GM19099 (cell line): ENCODE measurements around the gene PRKG1.

ENCODE experiments used
- POLR2A ChIP-seq: IDR thresholded peaks from 3 replicates; pipeline ENCODE4 v1.6.1; 2011; ENCODE audit warnings: low read depth; ENCODE audit not compliant: insufficient read length; ENCODE audit errors: extremely low read depth

The PRKG1 gene

GRCh38 chr10:51244309-51244708 lies 170.0 kb downstream of the PRKG1 start:
- no peak for TF ChIP-seq POLR2A

DNA sequence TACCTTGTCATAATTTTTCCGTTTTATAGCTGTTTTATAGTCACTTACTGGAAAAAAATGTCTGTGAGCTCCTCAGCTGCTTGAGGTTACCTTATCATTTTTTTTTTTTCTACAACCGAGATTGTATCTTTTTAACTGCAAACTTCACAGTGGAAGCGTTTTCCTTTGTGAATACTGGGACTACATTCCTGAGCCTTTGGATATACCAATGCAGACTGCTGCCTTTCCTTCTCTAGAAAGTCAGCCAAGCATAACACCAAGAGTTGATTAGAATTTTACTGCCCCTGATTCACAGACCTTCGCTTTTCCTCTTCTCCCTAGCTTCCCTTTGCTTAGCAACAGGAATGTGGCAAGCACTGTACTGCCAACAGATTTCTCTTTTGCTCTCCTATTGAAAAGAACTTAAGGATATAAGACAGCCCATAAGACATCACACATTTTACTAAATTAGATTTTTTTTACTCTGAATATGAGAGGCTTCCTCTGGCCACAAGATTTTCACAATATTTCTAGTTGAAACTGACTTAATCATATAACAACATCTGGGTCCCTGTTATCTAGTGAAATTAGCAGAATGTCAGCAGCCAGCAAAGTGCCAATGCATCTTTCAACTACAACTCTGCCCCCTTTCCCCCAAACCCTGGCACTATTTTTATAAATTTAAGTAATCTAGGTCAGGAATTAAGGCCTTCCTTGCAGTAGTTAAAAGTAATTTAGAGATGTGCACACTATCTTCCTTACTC lies 170.6 kb downstream of the PRKG1 start:
- TF ChIP-seq POLR2A: no peak

GRCh38 chr10:51246156-51246555 lies 171.9 kb downstream of the PRKG1 start:
- no peak for TF ChIP-seq POLR2A

- no peak for TF ChIP-seq POLR2A
Measured at GRCh38 chr10:51250278-51250920, 176.1 kb downstream of the PRKG1 start.

DNA sequence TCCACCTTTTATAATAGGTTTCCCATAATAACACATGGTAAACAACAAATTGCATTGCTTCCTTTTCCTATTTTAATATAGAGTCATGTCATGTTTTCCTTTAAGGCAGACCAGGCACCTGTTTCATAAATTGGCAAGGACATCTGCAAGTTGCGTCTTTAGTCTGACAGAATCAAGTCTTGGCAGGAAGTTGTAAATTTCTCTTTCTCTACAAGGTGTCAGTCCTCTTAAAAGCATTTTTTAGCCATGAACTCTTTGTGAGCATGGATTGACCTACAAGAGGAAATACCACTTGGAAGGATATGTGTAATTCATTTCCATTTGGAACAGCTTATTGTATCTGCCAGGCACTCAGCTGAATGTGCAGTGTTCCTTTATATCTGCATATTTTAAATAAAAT lies 176.8 kb downstream of the PRKG1 start:
- TF ChIP-seq POLR2A: no peak

DNA sequence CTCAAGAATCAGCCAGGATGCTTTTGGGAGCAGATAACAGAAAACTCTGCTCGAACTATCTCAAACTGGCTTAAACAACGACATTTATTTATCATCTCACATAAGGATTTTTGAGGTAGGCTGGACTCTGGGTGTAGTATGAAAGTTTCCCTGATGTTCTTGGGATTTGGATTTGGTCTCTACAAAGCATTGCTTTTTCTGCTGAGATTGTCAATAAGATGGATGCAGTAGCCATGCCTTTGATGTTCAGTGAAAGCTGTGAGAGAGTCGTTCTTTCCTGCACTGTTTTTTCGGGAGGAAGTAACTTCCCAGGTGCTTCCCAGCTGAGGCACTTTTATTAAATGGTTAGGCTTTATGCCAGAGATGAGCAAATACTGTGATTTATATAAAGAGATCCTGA lies 181.1 kb downstream of the PRKG1 start:
- TF ChIP-seq POLR2A: no peak

GRCh38 chr10:51257511-51258248 lies 183.4 kb downstream of the PRKG1 start:
- no peak for TF ChIP-seq POLR2A

- no peak for TF ChIP-seq POLR2A
Measured at GRCh38 chr10:51260376-51260775, 186.1 kb downstream of the PRKG1 start.

GRCh38 chr10:51266496-51266895 lies 192.2 kb downstream of the PRKG1 start:
- TF ChIP-seq POLR2A: no peak

DNA sequence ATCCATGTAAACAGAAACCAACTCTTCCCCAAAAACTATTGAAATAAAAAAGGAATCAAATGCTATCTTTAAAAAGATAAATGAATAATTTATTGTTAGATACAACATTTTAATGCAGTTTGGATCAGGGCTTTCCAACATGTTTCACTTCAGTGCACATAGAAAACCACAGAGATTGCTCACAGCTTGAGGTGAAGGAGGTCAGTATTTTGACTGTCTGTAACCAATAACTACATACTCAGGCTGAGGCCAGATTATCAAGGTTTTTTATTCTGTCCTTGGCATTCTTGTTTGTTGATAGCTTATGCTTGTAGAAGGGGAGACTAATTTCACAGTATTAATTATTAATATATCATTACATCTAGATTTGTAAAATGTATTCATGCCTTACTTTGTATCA lies 195.5 kb downstream of the PRKG1 start:
- TF ChIP-seq POLR2A: no peak

DNA sequence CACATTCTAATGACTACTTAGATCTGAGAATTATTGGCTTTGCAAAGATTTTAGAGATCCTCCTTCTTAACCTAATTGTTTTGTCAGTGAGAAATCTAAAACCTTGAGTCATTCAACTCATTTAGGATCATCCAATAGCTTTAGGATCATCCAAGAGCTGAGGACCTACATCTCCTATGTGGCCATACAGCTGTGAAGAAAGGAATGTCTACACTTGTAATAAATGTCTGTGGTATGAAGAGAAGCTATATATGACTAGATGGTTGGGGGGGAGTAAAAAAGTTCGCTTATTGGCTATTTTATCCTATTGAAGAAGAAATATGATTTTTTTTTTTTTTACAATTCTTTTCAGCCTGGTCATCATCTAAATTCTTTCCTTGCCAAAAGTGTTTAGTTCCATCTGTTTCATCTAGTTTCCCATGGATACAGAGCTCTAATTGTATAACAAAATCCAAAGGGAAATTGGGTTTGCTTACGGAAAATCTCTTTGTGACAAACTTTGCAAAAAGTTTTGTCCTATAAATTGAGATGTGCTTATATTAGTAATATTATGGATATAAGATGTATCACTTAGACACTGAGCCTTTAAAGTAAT lies 196.7 kb downstream of the PRKG1 start:
- TF ChIP-seq POLR2A: no peak

DNA sequence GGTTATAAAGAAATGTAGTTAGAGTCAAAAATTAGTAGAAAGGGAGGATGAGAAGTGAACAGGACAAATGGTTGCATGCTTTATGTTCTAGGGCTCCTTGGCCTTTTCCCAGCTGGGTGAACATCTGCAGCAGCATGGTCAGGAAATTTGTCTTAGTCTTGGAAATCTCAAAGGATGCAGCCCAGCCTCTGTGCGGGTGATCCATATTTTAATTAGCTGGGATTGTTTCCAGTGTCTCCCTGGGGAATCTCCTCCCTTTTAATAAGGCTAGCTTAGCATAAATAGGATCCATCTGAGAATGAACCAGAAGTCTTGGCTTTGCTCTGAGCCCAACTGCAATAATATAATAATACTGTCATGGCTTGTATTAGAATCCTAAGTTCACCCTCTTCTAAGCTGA lies 198.3 kb downstream of the PRKG1 start:
- no peak for TF ChIP-seq POLR2A

DNA sequence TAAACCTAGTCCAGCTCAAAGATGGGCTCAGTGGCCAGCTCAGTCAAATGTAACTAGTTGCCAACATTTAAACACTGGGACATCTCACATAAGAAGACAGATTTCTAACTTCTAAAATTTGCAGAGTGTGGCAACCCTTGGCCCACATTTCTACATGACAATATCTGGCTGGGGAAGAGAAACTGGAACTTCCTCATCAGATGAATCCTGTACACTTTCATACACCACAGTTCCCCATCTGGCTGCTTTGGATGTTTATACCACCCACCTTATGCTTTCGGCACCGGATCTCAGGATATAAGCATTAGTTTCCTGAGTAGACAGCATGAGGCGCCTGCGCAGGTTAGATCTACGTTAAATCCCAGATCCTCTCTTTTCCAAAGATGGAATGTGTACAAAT lies 199.3 kb downstream of the PRKG1 start:
- TF ChIP-seq POLR2A: no peak

DNA sequence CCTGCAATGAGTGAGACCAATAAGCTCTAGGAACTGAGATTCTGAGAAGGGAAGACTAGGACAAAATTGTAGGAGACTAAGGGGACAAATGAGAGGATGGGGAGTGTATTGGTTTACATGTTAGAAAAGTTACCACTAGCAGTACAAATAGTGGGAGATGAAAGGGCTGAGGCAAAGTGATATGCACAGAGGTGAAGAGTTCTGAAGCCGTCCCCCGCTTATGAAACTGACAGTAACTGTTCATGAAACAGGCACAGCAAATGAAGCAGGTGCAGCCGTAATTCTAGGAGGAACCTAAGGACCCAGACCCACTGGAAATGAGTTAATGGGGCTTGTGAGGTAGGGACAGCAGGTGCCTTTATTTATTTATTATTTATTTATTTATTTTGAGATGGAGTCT lies 211.3 kb downstream of the PRKG1 start:
- TF ChIP-seq POLR2A: no peak

GRCh38 chr10:51288511-51288910 lies 214.2 kb downstream of the PRKG1 start:
- TF ChIP-seq POLR2A: no peak
